Ishikawa (cell line): ENCODE measurements around the gene VAPB.

Source experiments
- CEBPB ChIP-seq: IDR thresholded peaks from 2 replicates; pipeline ENCODE4 v1.6.1; 2012
- CREB1 ChIP-seq: IDR thresholded peaks from 2 replicates; pipeline ENCODE4 v1.6.1; 2012; ENCODE audit warnings: low read depth
- EGR1 ChIP-seq: IDR thresholded peaks from 2 replicates; pipeline ENCODE4 v1.6.1; 2012
- EP300 ChIP-seq: IDR thresholded peaks from 2 replicates; pipeline ENCODE4 v1.6.1; 2012; ENCODE audit warnings: borderline replicate concordance
- FOXM1 ChIP-seq: IDR thresholded peaks from 2 replicates; pipeline ENCODE4 v1.6.1; 2012; ENCODE audit warnings: low read depth, borderline replicate concordance
- MAX ChIP-seq: IDR thresholded peaks from 2 replicates; pipeline ENCODE4 v1.6.1; 2012
- NFIC ChIP-seq: IDR thresholded peaks from 2 replicates; pipeline ENCODE4 v1.6.1; 2012
- RAD21 ChIP-seq: IDR thresholded peaks from 2 replicates; pipeline ENCODE4 v1.6.1; 2012; ENCODE audit warnings: low read depth
- TAF1 ChIP-seq: IDR thresholded peaks from 2 replicates; pipeline ENCODE4 v1.6.1; 2012; ENCODE audit warnings: low read depth, mild to moderate bottlenecking
- TCF12 ChIP-seq: IDR thresholded peaks from 2 replicates; pipeline ENCODE4 v1.6.1; 2012; ENCODE audit warnings: low read depth
- TEAD4 ChIP-seq: IDR thresholded peaks from 2 replicates; pipeline ENCODE4 v1.6.1; 2012
- USF1 ChIP-seq: IDR thresholded peaks from 2 replicates; pipeline ENCODE4 v1.6.1; 2012
- YY1 ChIP-seq: IDR thresholded peaks from 2 replicates; pipeline ENCODE4 v1.6.1; 2012; ENCODE audit warnings: low read depth
- ZBTB7A ChIP-seq: IDR thresholded peaks from 2 replicates; pipeline ENCODE4 v1.6.1; 2012; ENCODE audit warnings: low read depth
- TF ChIP-seq, protein P1 (sequence below): IDR thresholded peaks from 2 replicates; pipeline ENCODE4 v1.6.1; 2012; ENCODE audit warnings: low read depth, mild to moderate bottlenecking

Gene VAPB

GRCh38 chr20:58467572-58468527, 78.8 kb downstream of the VAPB start:
- no peak for TF ChIP-seq TCF12
- no peak for TF ChIP-seq FOXM1
- TF ChIP-seq, protein P1, sequence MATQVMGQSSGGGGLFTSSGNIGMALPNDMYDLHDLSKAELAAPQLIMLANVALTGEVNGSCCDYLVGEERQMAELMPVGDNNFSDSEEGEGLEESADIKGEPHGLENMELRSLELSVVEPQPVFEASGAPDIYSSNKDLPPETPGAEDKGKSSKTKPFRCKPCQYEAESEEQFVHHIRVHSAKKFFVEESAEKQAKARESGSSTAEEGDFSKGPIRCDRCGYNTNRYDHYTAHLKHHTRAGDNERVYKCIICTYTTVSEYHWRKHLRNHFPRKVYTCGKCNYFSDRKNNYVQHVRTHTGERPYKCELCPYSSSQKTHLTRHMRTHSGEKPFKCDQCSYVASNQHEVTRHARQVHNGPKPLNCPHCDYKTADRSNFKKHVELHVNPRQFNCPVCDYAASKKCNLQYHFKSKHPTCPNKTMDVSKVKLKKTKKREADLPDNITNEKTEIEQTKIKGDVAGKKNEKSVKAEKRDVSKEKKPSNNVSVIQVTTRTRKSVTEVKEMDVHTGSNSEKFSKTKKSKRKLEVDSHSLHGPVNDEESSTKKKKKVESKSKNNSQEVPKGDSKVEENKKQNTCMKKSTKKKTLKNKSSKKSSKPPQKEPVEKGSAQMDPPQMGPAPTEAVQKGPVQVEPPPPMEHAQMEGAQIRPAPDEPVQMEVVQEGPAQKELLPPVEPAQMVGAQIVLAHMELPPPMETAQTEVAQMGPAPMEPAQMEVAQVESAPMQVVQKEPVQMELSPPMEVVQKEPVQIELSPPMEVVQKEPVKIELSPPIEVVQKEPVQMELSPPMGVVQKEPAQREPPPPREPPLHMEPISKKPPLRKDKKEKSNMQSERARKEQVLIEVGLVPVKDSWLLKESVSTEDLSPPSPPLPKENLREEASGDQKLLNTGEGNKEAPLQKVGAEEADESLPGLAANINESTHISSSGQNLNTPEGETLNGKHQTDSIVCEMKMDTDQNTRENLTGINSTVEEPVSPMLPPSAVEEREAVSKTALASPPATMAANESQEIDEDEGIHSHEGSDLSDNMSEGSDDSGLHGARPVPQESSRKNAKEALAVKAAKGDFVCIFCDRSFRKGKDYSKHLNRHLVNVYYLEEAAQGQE = no peak
- TF ChIP-seq TAF1 = no peak
- no peak for TF ChIP-seq TEAD4
- TF ChIP-seq NFIC = no peak
- TF ChIP-seq MAX = no peak
- no peak for TF ChIP-seq USF1
- no peak for TF ChIP-seq YY1
- no peak for TF ChIP-seq CREB1
- no peak for TF ChIP-seq RAD21
- no peak for TF ChIP-seq EP300
- TF ChIP-seq EGR1 = no peak
- TF ChIP-seq ZBTB7A = no peak
- no peak for TF ChIP-seq CEBPB

DNA sequence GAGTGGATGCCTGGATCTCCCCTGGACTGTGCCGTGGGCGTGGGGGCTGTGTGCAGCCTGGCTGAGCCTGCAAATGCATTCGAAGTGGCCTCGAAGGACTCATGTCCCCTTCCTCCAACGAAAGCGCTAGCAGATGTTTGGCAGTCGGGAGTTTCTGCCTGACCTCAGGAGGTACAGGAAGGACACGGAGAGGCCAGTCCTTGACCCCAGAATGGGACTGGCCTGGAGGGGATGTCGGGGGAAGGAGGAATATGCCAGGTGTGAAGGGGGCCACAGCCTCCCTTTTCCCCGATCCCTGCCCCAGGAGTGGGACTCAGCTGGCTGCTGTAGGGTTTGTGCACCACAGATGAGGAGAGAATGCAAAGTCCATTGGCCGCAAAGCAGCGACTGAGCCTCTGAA, 80.6 kb downstream of the VAPB start:
- TF ChIP-seq USF1 (no peak), RAD21 (no peak), EP300 (no peak), TCF12 (no peak), MAX (no peak), FOXM1 (no peak), TAF1 (no peak), YY1 (no peak), NFIC (no peak), ZBTB7A (no peak), TEAD4 (no peak), CEBPB (no peak), EGR1 (no peak), CREB1 (no peak)
- TF ChIP-seq, protein P1 = no peak

DNA sequence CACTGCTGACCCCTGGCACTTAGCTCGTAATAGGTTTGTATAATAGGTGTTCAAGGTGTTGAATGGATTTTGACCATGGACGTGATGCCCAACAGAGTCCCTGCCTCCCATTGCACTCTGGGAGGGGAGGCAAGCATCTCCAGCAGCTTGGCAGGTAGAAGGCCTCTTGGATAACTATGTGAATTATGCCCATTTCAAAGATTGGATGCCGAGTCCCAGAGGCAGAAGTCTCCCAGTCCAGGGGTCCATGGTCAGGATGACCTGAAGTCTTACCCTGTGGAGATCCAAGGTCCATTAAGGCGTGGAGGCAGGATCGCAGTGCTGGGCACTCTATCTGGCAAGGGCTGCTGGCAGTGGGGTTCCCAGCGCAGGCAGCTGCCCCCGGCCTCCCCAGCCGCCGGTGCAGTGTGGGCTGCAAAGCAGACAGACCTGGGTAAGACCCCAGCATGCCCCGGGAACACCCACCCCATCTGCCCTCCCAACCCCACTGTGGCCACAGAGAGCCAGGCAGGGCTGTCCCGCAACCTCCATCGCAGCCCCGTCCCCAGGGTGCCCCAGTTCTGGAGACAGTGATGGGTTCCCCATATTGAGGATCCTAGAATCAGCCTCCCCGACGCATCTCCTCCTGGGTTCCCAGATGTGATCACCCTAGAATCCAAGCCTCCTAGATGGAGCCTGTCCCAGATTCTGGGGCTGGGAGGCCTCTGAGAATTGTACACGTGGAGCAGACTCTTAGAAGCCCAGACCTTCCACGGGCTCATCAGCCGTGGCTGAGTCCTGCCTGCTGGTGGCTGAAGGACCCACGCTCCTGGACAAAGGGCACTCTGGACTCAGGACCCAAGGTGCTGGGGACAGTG, 81.5 kb downstream of the VAPB start:
- no peak for TF ChIP-seq ZBTB7A
- TF ChIP-seq EGR1 = no peak
- no peak for TF ChIP-seq FOXM1
- no peak for TF ChIP-seq MAX

DNA sequence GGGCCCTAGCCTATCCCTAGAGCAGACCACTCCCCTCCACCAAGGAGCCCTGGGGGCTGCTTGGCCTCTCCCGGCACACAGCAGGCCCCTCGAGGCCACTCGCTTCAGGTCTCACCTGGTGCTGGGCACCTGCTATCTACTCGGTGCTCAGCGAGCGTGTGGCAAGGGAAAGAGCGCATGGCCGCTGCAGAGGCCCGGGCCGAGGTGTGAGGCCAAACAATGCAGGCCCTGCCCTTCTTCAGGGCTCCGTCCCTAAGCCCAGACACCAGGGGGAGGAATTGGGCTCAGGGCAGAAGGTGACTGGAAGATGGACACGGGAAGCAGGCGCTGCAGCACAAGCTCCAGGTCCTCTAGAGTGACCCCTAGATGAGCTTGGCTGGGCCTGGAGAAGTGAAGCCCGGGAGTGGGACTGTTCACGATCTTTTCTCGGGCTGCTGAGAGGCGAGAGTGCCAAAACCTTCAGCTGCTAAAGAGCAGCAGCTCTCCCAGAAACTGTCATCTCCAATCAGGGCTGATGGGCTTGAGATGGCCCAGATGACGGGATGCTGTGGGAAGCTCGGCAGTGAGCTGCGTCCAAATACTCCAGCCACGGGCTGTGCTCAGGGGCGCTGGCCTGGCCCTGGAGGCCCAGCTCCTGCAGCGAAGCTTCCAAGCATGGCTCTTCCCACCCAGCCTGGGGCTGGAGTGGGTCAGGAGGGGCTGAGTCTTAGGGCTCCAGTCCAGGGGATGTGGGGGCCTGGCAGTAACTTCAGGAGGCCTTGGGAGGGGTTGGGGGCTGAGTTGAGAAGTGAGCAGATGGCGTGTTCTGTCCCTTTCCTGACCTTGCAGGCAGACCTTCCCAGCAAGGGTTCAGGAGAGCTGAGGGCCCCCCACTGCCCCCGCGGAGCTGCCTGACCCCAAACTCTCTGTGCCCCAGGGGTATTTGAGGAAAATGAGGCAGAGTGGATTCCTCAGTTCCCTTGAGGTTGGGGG, 82.5 kb downstream of the VAPB start:
- TF ChIP-seq FOXM1 (no peak), EP300 (no peak), TAF1 (no peak), USF1 (no peak), CREB1 (no peak), MAX (no peak), ZBTB7A (no peak), TEAD4 (no peak), CEBPB (no peak), YY1 (no peak), RAD21 (no peak), TCF12 (no peak), NFIC (no peak), EGR1 (no peak)
- TF ChIP-seq, protein P1 = no peak
